Measurements from ENCODE around the gene FLG2. TPM values are rescaled to one million over a fixed set of nuclear protein-coding genes. Genes with fewer than 3 reads are reported as not detected.

The FLG2 gene
- not detected in 2 replicates for total RNA-seq

GRCh38 chr1:152359906-152360305, at the start of gene FLG2:
FLG2 (minus strand) TSS chr1:152360006; CDS start chr1:152358884, 1,122 bp downstream.

GRCh38 chr1:152325111-152325510, 34.7 kb downstream of the FLG2 start, which contains the start of gene FLG:
FLG (minus strand) TSS chr1:152325239; CDS start chr1:152315456, 9,783 bp downstream.

Small RNA genes lying within 50 kb of the gene (small RNA-seq; reads per million reads assigned to genes)
- gene HMGN3P1, result 0.11 reads per million

Other genes starting within 250 kb of the FLG2 start
- under 0.01 TPM in 2 replicates for gene TCHH, start 244.6 kb downstream of the FLG2 start, total RNA-seq
- not detected in 2 replicates for gene RPTN, start 200.8 kb downstream of the FLG2 start, total RNA-seq
- gene HRNR, start 135.8 kb downstream of the FLG2 start, total RNA-seq, result not detected in 2 replicates
- not detected in 2 replicates for gene FLG, start 34.8 kb downstream of the FLG2 start, total RNA-seq
- not detected in 2 replicates for gene CRNN, start 54.3 kb upstream of the FLG2 start, total RNA-seq
- not detected in 2 replicates for gene LCE5A, start 150.8 kb upstream of the FLG2 start, total RNA-seq
- gene CRCT1, start 154.5 kb upstream of the FLG2 start, total RNA-seq, result not detected in 2 replicates
- not detected in 2 replicates for gene LCE3E, start 206.8 kb upstream of the FLG2 start, total RNA-seq
- not detected in 2 replicates for gene LCE3D, start 220.5 kb upstream of the FLG2 start, total RNA-seq
- not detected in 2 replicates for gene LCE3C, start 240.2 kb upstream of the FLG2 start, total RNA-seq